SK-N-SH (cell line): ENCODE results near the gene SPOCK1. TPM values are rescaled to one million over a fixed set of nuclear protein-coding genes. Genes with fewer than 3 reads are reported as not detected.

Experiments used
- CTCF ChIA-PET: fragments of 300-600, 350-600 bp; formaldehyde crosslinking; extraction: SDS; loops from one replicate; lab custom pipeline; 2021; lab: Yijun Ruan, JAX
- POLR2A ChIA-PET: fragments of 350-600 bp; sonication (Branson Sonifier 250); formaldehyde crosslinking; extraction: SDS; loops from one replicate; lab custom pipeline; 2020; ENCODE audit warnings: antibody characterized with exemption, inconsistent platforms; lab: Yijun Ruan, JAX
- DNase-seq: peaks from one replicate; pipeline ENCODE4 v3.0.0; 2012
- H2AFZ ChIP-seq: fragments of 200-600 bp; sonication (generic); 2 replicates; pipeline ENCODE4 v1.8.1; 2016; ENCODE audit warnings: antibody characterized with exemption, mild to moderate bottlenecking, low read depth
- H3F3A ChIP-seq: fragments of 200-600 bp; sonication (generic); replicated peaks from 2 replicates; pipeline ENCODE3; 2016; ENCODE audit warnings: antibody characterized with exemption, mild to moderate bottlenecking; ENCODE audit not compliant: insufficient read depth
- H3K27ac ChIP-seq, 2 experiments: fragments of 200-500 bp in 1 of 2; fragments of 200-600 bp in 1 of 2; sonication (Bioruptor generic) in 1 of 2; sonication (generic), shearing (Covaris generic) in 1 of 2; 2 replicates each; pipeline versions ENCODE4 v1.5.1 to v1.6.1; 2014 to 2016; ENCODE audit warnings: low read depth in 2 of 2, inconsistent platforms in 1 of 2, low read length in 1 of 2, mild to moderate bottlenecking in 1 of 2, mixed read lengths in 1 of 2
- H3K27me3 ChIP-seq: fragments of 200-600 bp; sonication (generic), shearing (Covaris generic); 2 replicates; pipeline ENCODE4 v1.6.1; 2016; ENCODE audit warnings: mixed run types; ENCODE audit not compliant: insufficient read depth
- H3K36me3 ChIP-seq, 2 experiments: fragments of 200-500 bp in 1 of 2; fragments of 200-600 bp in 1 of 2; sonication (Bioruptor generic) in 1 of 2; sonication (generic) in 1 of 2; replicated peaks in 1 of 2; 2 replicates each; pipeline versions ENCODE3 to v1.5.1; 2014 to 2016; ENCODE audit warnings: low read length in 1 of 2, mild to moderate bottlenecking in 1 of 2; ENCODE audit not compliant: insufficient read depth in 2 of 2, control insufficient read depth in 1 of 2
- H3K4me1 ChIP-seq, 2 experiments: fragments of 200-500 bp in 1 of 2; fragments of 200-600 bp in 1 of 2; sonication (Bioruptor generic) in 1 of 2; sonication (generic), shearing (Covaris generic) in 1 of 2; 2 replicates each; pipeline versions ENCODE4 v1.5.1 to v1.6.1; 2014 to 2016; ENCODE audit warnings: low read depth in 1 of 2, low read length in 1 of 2, mixed run types in 1 of 2; ENCODE audit not compliant: insufficient read depth in 2 of 2, control insufficient read depth in 1 of 2
- H3K4me2 ChIP-seq: fragments of 200-600 bp; sonication (generic), shearing (Covaris generic); 2 replicates; pipeline ENCODE4 v1.6.1; 2017; ENCODE audit warnings: mixed run types
- H3K4me3 ChIP-seq, 2 experiments: fragments of 200-500 bp in 1 of 2; fragments of 200-600 bp in 1 of 2; sonication (Bioruptor generic) in 1 of 2; sonication (generic), shearing (Covaris generic) in 1 of 2; 2 replicates each; pipeline versions ENCODE4 v1.5.1 to v1.8.1; 2014 to 2016; ENCODE audit warnings: low read depth in 2 of 2, inconsistent platforms in 1 of 2, low read length in 1 of 2, mild to moderate bottlenecking in 1 of 2, mixed read lengths in 1 of 2, moderate library complexity in 1 of 2
- H3K79me2 ChIP-seq: fragments of 200-600 bp; sonication (generic); 2 replicates; pipeline ENCODE4 v1.8.1; 2017; ENCODE audit warnings: mild to moderate bottlenecking; ENCODE audit not compliant: insufficient read depth
- H3K9ac ChIP-seq: fragments of 200-600 bp; sonication (generic); 2 replicates; pipeline ENCODE4 v1.6.1; 2017; ENCODE audit warnings: mixed run types
- H3K9me2 ChIP-seq: fragments of 200-600 bp; sonication (generic); 2 replicates; pipeline ENCODE4 v1.6.1; 2017; ENCODE audit warnings: mixed run types
- H3K9me3 ChIP-seq: fragments of 200-600 bp; sonication (generic); 2 replicates; pipeline ENCODE4 v1.6.1; 2017; ENCODE audit warnings: mixed run types, mild to moderate bottlenecking, moderate library complexity
- H4K20me1 ChIP-seq: fragments of 200-600 bp; sonication (generic); 2 replicates; pipeline ENCODE4 v1.6.1; 2017; ENCODE audit warnings: mild to moderate bottlenecking, mixed run types; ENCODE audit not compliant: insufficient read depth
- CHD2 ChIP-seq: fragments of 150-350 bp; IDR thresholded peaks from 2 replicates; pipeline ENCODE4 v1.6.1; 2018; ENCODE audit warnings: low read length; ENCODE audit not compliant: partially characterized antibody
- ELF1 ChIP-seq: IDR thresholded peaks from 2 replicates; pipeline ENCODE4 v1.4.0; 2012
- GABPA ChIP-seq: IDR thresholded peaks from 2 replicates; pipeline ENCODE4 v1.4.0; 2012; ENCODE audit warnings: low read depth, mild to moderate bottlenecking
- GATA2 ChIP-seq: sonication (generic); formaldehyde crosslinking; IDR thresholded peaks from 2 replicates; pipeline ENCODE4 v1.5.0; 2020; ENCODE audit warnings: mild to moderate bottlenecking, missing genetic modification reagents
- MEF2A ChIP-seq: IDR thresholded peaks from 2 replicates; pipeline ENCODE4 v1.4.0; 2012; ENCODE audit warnings: low read depth, borderline replicate concordance
- MXI1 ChIP-seq: IDR thresholded peaks from 2 replicates; pipeline ENCODE4 v1.6.1; 2012; ENCODE audit warnings: mild to moderate bottlenecking, low read depth, low read length, improper control_type of control experiment
- POLR2AphosphoS5 ChIP-seq: IDR thresholded peaks from 2 replicates; pipeline ENCODE4 v1.6.1; 2012; ENCODE audit warnings: low read depth, low read length
- RAD21 ChIP-seq: IDR thresholded peaks from 2 replicates; pipeline ENCODE4 v1.6.1; 2012; ENCODE audit warnings: mild to moderate bottlenecking, low read length
- TAF1 ChIP-seq: IDR thresholded peaks from 2 replicates; pipeline ENCODE4 v1.6.1; 2012; ENCODE audit warnings: low read depth, mild to moderate bottlenecking, low read length, moderate library complexity, borderline replicate concordance
- TEAD4 ChIP-seq: IDR thresholded peaks from 2 replicates; pipeline ENCODE4 v1.4.0; 2012; ENCODE audit warnings: mild to moderate bottlenecking, borderline replicate concordance; ENCODE audit not compliant: insufficient read depth
- YY1 ChIP-seq: IDR thresholded peaks from 2 replicates; pipeline ENCODE4 v1.4.0; 2012; ENCODE audit warnings: low read depth, mild to moderate bottlenecking
- WGBS: methylation state at CpG from one replicate; pipeline ENCODE4 v1.1.6; 2017; ENCODE audit warnings: low lambda C conversion rate; 5-methylcytosine and 5-hydroxymethylcytosine counted together
- polyA plus RNA-seq, 3 experiments: library from polyadenylated mRNA; depleted of rRNA; stranded (reverse); fragments of >200 nt; gene quantifications; 2 replicates each; pipeline ENCODE4 v1.2.3, GENCODE V29; 2012
- TF ChIP-seq, protein P1 (sequence below): fragments of 150-350 bp; IDR thresholded peaks from 2 replicates; pipeline ENCODE4 v1.6.1; 2016; ENCODE audit warnings: mild to moderate bottlenecking, low read depth, low read length
- TF ChIP-seq, protein P2 (sequence below): IDR thresholded peaks from 2 replicates; pipeline ENCODE4 v1.4.0; 2012; ENCODE audit warnings: low read depth, borderline replicate concordance
- TF ChIP-seq, protein P3 (sequence below): IDR thresholded peaks from 2 replicates; pipeline ENCODE4 v1.6.1; 2012; ENCODE audit warnings: mild to moderate bottlenecking, low read depth, low read length, moderate library complexity
- TF ChIP-seq, protein P4 (sequence below): fragments of 200-600 bp; sonication (generic); IDR thresholded peaks from 2 replicates; pipeline ENCODE4 v1.6.1; 2017; ENCODE audit warnings: antibody characterized with exemption, mild to moderate bottlenecking, moderate library complexity
- TF ChIP-seq, protein P5 (sequence below): IDR thresholded peaks from 2 replicates; pipeline ENCODE4 v1.4.0; 2012; ENCODE audit warnings: low read depth, borderline replicate concordance
- TF ChIP-seq, protein P6 (sequence below): IDR thresholded peaks from 2 replicates; pipeline ENCODE4 v1.4.0; 2012; ENCODE audit warnings: low read depth
- TF ChIP-seq, protein P7 (sequence below): IDR thresholded peaks from 2 replicates; pipeline ENCODE4; 2012

The SPOCK1 gene
- polyA plus RNA-seq, 1 of the 3 experiments (the other 2 are of a cell fraction), result 11.3 TPM

DNA sequence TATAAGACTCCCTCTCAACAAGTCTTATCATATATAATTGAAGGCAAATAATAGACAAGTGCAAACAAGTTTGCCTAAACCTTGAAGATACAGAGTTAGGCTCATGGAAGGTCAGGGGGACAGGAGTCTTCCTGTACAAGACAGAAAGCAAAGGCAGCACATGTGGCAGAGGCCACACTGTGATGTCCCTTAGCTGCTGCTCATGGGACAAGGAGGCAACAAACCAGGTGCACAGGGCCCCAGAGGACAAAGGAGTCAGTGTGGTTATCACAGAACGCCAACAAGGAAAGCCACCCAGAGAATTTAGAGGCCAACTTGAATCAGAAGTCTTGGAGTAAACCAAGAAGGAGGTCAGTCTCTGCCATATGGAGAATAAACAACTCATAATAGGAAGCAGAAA, 444.8 kb downstream of the SPOCK1 start:
- no peaks in the 10 kb centered on the region for H4K20me1 ChIP-seq
- H3K4me3 ChIP-seq, result no peak overlapping the region
- H3K36me3 ChIP-seq, result no peaks in the 10 kb centered on the region
- H3F3A ChIP-seq, result no peaks in the 10 kb centered on the region
- ChIA-PET CTCF (interaction anchor here (1.4 kb wide), 1 partner anchor 20 kb away, joined by 3 read pairs; no protein-coding TSS in a partner anchor), POLR2A (no interaction called here)
- 47% methylated on average over 1 of the region's 1 CpG for WGBS
- H3K27me3 ChIP-seq, result no peaks in the 10 kb centered on the region
- TF ChIP-seq, protein P1, sequence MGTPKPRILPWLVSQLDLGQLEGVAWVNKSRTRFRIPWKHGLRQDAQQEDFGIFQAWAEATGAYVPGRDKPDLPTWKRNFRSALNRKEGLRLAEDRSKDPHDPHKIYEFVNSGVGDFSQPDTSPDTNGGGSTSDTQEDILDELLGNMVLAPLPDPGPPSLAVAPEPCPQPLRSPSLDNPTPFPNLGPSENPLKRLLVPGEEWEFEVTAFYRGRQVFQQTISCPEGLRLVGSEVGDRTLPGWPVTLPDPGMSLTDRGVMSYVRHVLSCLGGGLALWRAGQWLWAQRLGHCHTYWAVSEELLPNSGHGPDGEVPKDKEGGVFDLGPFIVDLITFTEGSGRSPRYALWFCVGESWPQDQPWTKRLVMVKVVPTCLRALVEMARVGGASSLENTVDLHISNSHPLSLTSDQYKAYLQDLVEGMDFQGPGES, result no peak
- TF ChIP-seq ELF1, result no peak
- no peak for TF ChIP-seq CHD2
- TF ChIP-seq, protein P2, sequence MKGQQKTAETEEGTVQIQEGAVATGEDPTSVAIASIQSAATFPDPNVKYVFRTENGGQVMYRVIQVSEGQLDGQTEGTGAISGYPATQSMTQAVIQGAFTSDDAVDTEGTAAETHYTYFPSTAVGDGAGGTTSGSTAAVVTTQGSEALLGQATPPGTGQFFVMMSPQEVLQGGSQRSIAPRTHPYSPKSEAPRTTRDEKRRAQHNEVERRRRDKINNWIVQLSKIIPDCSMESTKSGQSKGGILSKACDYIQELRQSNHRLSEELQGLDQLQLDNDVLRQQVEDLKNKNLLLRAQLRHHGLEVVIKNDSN, result no peak
- TF ChIP-seq, protein P3, sequence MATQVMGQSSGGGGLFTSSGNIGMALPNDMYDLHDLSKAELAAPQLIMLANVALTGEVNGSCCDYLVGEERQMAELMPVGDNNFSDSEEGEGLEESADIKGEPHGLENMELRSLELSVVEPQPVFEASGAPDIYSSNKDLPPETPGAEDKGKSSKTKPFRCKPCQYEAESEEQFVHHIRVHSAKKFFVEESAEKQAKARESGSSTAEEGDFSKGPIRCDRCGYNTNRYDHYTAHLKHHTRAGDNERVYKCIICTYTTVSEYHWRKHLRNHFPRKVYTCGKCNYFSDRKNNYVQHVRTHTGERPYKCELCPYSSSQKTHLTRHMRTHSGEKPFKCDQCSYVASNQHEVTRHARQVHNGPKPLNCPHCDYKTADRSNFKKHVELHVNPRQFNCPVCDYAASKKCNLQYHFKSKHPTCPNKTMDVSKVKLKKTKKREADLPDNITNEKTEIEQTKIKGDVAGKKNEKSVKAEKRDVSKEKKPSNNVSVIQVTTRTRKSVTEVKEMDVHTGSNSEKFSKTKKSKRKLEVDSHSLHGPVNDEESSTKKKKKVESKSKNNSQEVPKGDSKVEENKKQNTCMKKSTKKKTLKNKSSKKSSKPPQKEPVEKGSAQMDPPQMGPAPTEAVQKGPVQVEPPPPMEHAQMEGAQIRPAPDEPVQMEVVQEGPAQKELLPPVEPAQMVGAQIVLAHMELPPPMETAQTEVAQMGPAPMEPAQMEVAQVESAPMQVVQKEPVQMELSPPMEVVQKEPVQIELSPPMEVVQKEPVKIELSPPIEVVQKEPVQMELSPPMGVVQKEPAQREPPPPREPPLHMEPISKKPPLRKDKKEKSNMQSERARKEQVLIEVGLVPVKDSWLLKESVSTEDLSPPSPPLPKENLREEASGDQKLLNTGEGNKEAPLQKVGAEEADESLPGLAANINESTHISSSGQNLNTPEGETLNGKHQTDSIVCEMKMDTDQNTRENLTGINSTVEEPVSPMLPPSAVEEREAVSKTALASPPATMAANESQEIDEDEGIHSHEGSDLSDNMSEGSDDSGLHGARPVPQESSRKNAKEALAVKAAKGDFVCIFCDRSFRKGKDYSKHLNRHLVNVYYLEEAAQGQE, result no peak
- TF ChIP-seq, protein P4, sequence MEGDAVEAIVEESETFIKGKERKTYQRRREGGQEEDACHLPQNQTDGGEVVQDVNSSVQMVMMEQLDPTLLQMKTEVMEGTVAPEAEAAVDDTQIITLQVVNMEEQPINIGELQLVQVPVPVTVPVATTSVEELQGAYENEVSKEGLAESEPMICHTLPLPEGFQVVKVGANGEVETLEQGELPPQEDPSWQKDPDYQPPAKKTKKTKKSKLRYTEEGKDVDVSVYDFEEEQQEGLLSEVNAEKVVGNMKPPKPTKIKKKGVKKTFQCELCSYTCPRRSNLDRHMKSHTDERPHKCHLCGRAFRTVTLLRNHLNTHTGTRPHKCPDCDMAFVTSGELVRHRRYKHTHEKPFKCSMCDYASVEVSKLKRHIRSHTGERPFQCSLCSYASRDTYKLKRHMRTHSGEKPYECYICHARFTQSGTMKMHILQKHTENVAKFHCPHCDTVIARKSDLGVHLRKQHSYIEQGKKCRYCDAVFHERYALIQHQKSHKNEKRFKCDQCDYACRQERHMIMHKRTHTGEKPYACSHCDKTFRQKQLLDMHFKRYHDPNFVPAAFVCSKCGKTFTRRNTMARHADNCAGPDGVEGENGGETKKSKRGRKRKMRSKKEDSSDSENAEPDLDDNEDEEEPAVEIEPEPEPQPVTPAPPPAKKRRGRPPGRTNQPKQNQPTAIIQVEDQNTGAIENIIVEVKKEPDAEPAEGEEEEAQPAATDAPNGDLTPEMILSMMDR, result no peak
- no peak for TF ChIP-seq MXI1
- no peak for TF ChIP-seq YY1
- TF ChIP-seq POLR2AphosphoS5, result no peak
- TF ChIP-seq, protein P5, sequence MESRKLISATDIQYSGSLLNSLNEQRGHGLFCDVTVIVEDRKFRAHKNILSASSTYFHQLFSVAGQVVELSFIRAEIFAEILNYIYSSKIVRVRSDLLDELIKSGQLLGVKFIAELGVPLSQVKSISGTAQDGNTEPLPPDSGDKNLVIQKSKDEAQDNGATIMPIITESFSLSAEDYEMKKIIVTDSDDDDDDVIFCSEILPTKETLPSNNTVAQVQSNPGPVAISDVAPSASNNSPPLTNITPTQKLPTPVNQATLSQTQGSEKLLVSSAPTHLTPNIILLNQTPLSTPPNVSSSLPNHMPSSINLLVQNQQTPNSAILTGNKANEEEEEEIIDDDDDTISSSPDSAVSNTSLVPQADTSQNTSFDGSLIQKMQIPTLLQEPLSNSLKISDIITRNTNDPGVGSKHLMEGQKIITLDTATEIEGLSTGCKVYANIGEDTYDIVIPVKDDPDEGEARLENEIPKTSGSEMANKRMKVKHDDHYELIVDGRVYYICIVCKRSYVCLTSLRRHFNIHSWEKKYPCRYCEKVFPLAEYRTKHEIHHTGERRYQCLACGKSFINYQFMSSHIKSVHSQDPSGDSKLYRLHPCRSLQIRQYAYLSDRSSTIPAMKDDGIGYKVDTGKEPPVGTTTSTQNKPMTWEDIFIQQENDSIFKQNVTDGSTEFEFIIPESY, result no peak
- no peak for TF ChIP-seq RAD21
- TF ChIP-seq, protein P6, sequence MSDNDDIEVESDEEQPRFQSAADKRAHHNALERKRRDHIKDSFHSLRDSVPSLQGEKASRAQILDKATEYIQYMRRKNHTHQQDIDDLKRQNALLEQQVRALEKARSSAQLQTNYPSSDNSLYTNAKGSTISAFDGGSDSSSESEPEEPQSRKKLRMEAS, result no peak
- TF ChIP-seq TEAD4, result no peak
- no peak for TF ChIP-seq GABPA
- TF ChIP-seq TAF1, result no peak
- TF ChIP-seq, protein P7, sequence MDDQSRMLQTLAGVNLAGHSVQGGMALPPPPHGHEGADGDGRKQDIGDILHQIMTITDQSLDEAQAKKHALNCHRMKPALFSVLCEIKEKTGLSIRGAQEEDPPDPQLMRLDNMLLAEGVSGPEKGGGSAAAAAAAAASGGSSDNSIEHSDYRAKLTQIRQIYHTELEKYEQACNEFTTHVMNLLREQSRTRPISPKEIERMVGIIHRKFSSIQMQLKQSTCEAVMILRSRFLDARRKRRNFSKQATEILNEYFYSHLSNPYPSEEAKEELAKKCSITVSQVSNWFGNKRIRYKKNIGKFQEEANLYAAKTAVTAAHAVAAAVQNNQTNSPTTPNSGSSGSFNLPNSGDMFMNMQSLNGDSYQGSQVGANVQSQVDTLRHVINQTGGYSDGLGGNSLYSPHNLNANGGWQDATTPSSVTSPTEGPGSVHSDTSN, result no peak
- no peak for TF ChIP-seq GATA2
- TF ChIP-seq MEF2A, result no peak
- H3K9ac ChIP-seq, result no peak overlapping the region
- H3K9me2 ChIP-seq, result no peaks in the 10 kb centered on the region
- no peak for DNase-seq
- H3K9me3 ChIP-seq, result no peaks in the 10 kb centered on the region
- H3K27ac ChIP-seq, result no peak overlapping the region
- H3K79me2 ChIP-seq, result no peaks in the 10 kb centered on the region
- no peak overlapping the region for H3K4me2 ChIP-seq
- peaks cover 0 to 10% of the 10 kb centered on the region in 2 experiments; a peak in 1 of 4 replicates for H3K4me1 ChIP-seq
- no peak overlapping the region for H2AFZ ChIP-seq
